T-helper 9 cell (primary cell): ENCODE measurements around the gene PDE11A.
"Not testable (repeated sequence)": the region's sequence is repeated elsewhere in the genome, so short reads cannot be mapped to it uniquely, and the experiment has no call there.

Experiments used
- DNase-seq: peaks from one replicate; pipeline ENCODE4 v3.0.0-alpha.2; 2020

Gene PDE11A

DNA sequence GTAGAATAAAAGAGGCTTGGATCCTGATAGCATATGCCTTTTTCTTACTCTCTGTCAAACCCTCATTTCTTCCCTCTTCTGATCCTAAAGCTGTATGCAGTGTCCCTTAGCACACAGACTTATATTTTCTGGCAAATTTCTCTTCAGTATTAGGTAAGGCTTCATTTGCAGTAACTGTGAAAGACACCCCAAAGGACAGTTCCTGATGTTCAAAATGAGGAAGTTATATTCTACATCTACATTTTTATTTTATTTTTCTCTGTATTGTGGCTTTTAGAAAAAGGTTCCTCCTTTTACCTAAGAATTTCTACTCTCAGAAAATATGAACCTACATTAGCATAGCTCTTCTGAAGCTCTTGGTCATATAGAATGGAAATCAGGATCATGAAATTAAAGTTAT is 261.7 kb downstream of the PDE11A start:
- DNase-seq: no peak

DNA sequence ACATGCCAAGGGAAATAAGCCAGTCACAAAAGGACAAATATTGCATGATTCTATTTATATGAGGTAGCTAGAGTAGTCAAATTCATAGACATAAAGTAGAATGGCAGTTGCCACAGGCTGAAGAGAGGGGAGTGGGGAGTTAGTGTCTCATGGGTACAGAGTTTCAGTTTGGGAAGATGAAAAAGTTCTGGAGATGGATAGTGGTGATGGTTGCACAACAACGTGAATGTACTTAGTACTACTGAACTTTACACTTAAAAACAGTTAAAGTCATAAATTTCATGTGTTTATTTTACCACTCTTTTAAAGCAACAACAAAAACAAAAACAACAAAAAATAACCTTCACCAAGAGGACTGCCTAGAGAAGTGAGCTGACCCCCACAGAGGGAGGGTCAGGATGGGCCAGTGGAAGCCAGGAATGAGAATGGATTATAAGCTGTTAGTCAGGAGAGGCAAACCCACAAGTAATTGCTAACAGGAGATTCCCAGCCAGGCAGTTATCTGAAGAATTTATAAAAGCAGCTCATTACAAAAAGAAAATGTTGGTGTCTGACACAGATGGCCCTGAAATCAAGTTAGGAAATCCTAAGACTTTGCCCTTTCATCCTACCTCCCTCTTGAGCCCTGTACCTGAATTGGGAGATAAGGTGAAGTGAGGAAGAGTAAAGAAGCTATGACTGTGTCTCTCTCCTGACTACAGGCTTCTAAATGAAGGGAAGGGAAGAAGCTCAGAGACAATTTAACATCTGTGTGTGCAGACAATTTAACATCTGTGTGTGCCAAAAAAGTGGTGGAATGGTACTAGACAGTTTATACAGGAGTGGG is 263.4 kb downstream of the PDE11A start:
- no peak for DNase-seq

GRCh38 chr2:177806025-177806424 is 266.6 kb downstream of the PDE11A start:
- DNase-seq: no peak

DNA sequence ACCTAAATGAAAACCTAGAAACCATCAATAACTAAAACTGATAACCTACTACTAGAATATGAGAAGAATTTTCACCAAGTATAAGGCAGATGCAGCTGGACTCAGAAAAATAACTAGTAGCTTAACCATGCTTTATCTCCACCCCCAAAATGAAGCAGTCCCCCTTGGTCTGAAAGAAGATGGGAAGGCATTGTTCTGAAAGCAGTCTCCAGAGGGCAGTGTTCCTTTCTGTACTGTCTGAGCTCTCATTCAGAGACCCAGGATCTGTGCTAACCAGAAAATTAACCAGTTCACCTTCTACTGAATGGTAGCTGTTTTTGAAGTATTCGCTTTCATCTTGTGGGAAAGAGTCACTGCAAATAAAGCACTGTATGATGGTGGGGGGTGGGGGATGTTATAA is 273.0 kb downstream of the PDE11A start:
- no peak for DNase-seq

DNA sequence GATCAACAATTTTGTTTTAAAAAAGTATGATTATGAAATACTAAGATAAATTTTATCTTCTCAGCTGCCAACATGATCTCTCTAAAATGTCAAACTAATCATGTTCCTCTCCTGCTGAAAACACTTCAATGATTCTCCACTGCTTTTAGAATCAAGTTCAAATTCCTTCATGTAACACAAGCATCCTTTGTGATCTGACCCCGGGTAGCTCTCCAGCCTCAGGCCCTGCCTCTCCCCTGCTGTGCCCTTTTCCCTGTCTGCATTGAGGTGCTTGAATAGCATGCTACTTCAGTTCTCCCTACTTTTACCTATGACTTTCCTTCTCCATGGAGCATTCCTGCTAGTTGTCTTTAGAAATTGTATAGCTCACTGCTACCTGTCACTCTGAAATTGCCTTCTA is 274.8 kb downstream of the PDE11A start:
- no peak for DNase-seq

DNA sequence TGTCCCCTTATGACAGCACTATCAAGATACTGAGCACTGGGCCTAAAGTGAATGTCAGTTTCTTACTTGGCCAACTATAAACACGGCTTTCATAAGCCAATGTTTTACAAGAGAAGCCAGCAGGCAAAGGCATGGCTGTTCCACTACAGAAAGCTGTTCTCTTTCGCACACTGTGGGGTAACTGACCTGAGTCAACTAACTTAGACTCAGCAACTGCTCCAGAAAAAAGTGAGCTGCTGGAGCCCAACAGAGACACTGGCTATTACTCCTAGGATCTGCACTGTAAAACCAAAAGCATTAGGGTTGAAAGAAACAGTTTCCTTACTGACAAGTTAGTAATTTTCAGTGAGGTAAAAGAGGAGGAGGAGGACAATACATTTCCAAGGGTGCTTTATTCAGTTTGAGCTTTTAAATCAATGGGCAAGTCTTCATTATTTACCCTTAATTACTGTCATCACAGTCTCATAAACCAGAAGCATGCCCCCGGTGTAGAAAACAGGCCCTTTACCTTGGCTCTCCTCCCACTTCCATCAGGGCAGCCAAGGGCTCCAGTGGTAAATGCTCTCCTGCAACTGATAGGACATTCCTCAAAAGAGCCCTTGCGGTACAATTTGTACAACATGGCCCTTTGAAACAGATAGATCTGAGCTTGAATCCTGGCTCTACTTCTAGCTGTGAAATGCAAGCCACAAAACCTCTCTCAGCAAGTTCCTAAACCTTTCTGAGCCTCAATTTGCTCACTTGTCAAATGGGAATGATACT is 275.7 kb downstream of the PDE11A start:
- DNase-seq: no peak

DNA sequence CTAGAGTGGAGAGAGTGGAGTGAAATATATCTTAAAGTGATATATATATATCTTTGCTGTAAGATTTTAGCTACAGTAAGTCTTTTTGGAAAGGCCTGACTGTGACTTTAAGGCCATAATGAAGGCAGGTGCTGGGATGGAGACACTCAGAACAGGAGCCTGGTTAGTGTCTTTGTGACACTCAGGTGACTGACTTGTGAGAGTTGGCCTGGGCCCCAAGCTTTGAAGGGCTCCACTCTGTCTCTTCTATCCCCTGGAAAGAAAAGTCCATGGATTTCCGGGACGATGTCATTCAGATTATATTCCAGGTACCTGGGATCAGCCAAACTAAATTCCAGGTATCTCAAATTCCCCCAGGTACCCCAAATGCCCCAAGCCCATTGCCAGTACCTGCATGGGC is 276.6 kb downstream of the PDE11A start:
- DNase-seq: no peak

GRCh38 chr2:177785143-177785542 is 287.4 kb downstream of the PDE11A start:
- not testable (repeated sequence) for DNase-seq

GRCh38 chr2:177784745-177785067 is 287.9 kb downstream of the PDE11A start:
- DNase-seq: no peak

- no peak for DNase-seq
These were observed 288.5 kb downstream of the PDE11A start for GRCh38 chr2:177783835-177784744.

- no peak for DNase-seq
These were observed 289.5 kb downstream of the PDE11A start for GRCh38 chr2:177783091-177783490.

GRCh38 chr2:177782613-177783012 is 290.0 kb downstream of the PDE11A start:
- no peak for DNase-seq

DNA sequence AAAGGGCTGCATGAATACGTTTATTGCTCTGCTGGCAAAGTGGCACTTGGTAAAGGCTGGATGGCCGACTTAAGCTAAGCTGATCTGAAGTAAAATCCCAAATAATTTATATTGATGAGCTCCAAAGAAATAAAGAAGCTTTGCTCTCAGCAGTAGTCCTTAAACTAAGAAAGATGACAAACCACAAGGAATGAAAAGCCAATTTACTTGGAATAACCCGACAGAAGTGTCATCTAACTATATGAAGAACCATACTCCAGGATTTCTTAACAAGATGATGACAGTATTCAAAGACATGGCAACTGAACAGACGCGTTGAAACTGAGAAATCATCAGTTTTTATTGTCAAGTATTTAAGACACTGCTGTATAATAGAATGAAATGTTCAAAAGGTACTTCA is 294.1 kb downstream of the PDE11A start:
- no peak for DNase-seq

DNA sequence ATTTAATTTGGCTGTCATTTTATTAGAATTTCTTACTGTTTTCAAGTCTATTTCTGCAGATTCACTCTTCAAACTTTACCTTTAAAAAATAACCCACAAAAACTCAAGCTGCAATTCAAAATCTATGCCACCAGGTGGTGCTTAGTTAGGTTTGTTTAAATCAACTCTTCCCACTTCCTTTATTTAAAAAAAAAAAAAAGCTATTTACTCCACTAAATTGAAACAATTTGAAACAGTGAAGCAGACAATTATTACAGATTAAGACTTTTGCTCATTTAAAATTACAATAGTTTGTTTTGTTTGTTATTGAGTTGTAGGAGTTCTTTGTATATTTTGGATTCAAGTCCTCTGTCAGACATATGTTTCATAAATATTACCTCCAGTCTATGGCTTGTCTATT is 300.0 kb downstream of the PDE11A start:
- no peak for DNase-seq

DNA sequence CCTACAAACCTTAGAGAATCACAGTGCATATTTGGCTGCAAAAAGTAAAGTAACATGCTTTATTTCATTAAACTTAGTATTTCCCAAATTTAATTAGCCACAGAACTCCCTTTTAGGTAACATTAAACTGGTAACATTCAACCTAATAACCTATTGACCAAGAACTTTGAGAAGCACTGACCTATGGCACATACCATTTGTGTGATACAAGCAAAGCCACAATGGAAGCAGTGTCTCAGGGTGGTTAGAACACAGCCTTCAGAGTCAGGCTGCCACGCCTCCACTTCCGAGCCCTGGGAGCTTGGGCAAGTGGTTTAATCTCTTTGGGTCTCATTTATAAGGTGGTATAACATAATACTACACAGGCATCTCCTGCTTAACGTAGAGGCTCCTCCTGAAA is 301.4 kb downstream of the PDE11A start:
- DNase-seq: no peak

GRCh38 chr2:177767768-177768167 is 304.8 kb downstream of the PDE11A start:
- no peak for DNase-seq

- no peak for DNase-seq
These were observed 306.9 kb downstream of the PDE11A start for GRCh38 chr2:177765698-177766097.

DNA sequence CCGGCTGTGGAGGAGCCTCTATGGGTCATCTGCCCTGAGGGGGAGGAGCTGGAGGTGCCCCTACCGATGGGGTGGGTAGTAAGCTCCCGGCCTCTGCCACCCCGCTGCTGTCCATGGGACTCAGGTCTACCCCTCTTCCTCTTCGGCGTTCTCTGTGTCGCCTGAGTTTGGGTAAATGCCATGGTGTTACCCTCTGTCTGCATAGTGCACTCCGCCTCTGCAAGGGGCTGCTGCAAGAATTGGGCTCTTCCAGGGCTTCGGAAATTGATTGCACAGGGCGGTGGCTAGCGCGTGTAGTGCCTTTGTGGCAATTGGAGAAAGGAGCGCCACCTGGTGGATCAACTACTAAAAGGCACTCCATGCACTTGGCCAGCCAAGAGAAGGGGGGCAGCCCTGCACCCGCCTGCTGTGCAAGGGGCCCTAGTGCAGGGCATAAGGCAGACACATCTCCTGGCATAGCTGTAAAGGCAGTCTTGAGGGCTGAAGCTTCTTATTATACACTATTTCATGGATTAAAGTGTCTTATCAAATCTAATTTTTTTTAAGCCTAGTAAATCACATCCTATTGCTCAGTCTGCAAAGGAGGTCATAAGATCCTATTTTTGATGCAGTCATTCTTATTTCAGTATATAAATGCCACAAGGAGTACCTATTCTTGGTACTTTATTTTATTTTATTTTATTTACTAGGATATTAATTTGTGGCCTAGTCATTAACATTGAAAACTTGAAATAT is 308.9 kb downstream of the PDE11A start:
- peak; percentile 69 for DNase-seq

- no peak for DNase-seq
These were observed 313.1 kb downstream of the PDE11A start for GRCh38 chr2:177759443-177759842.

GRCh38 chr2:177758591-177759371 is 313.8 kb downstream of the PDE11A start:
- DNase-seq: no peak

DNA sequence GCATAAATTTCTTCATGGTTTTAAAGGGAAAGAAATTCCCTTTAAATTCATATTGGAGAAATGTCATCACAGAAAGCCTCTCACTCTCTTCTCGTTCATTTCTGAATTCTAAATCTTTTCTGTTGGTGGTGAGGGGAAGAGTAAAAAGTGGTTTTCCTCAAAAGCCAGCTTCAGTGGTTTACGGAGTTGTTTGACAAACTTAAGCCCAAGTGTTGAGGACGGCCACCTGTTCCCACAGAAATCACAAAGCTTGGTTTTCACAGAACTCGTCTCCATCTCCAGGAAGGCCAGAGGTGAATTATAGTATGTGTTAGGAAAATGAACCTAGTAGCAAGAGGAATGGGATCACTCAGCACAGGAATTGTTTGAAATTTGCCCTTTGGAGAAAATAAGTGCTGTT is 316.2 kb downstream of the PDE11A start:
- DNase-seq: no peak

GRCh38 chr2:177754492-177754873 is 318.1 kb downstream of the PDE11A start:
- DNase-seq: no peak
